ENCODE results near the gene GRIK2.

GRIK2 gene

GRCh38 chr6:101400326-101401135 lies 7.0 kb downstream of the GRIK2 start:
- no peak for DNase-seq

- DNase-seq: no peak
Observed at GRCh38 chr6:101401171-101401570, 7.7 kb downstream of the GRIK2 start.

GRCh38 chr6:101401792-101402621 lies 8.5 kb downstream of the GRIK2 start:
- DNase-seq: peak; percentile 82

- DNase-seq: peak; percentile 75
Observed at GRCh38 chr6:101402622-101403031, 9.1 kb downstream of the GRIK2 start.

GRCh38 chr6:101403216-101403945 lies 9.9 kb downstream of the GRIK2 start:
- DNase-seq: peak; percentile 55

- DNase-seq: no peak
Observed at GRCh38 chr6:101404775-101405174, 11.3 kb downstream of the GRIK2 start.

- no peak for DNase-seq
Observed at GRCh38 chr6:101413773-101414172, 20.3 kb downstream of the GRIK2 start.

- peak; percentile 65 for DNase-seq
Observed at GRCh38 chr6:101417900-101418299, 24.4 kb downstream of the GRIK2 start.

DNA sequence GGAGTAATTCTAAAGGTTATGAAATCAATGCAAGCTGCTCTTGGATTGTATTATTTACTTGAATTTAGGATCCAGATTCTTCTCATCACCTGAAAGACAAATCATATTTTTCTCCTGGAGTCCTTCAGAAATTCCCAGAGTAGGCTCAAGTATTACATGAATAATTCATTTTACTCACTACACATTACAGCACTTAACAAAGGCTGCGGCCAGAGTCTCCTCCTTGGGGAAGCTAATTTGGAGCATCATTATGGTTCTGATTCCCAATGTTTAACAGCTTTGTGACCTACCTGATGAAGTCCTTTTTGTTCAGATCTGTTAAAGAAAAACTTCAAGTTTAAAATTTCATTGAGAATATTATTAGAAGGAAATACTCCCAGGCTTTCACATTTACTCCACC lies 28.7 kb downstream of the GRIK2 start:
- no peak for DNase-seq

GRCh38 chr6:101422811-101423210 lies 29.3 kb downstream of the GRIK2 start:
- no peak for DNase-seq

DNA sequence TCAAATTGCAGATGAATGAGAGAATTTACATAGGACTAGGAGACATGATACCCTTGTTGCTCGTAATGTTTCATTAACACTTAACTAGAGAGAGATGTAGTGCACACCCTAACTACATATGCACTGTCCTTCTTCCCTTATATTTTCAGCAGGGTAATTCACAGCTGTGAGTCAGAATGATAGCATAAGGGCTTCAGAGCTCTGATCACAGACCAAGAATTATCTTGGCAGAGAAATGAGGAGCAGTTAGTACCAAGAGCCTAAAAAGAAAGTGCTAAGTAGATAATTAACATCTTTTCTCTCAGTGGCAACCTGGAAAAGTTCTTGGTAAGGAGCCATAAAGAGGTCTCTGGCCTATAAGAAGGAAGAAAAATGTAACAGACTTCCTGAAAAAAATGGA lies 35.8 kb downstream of the GRIK2 start:
- no peak for DNase-seq

- no peak for DNase-seq
Observed at GRCh38 chr6:101429845-101430244, 36.3 kb downstream of the GRIK2 start.

- no peak for DNase-seq
Observed at GRCh38 chr6:101433141-101433540, 39.6 kb downstream of the GRIK2 start.

DNA sequence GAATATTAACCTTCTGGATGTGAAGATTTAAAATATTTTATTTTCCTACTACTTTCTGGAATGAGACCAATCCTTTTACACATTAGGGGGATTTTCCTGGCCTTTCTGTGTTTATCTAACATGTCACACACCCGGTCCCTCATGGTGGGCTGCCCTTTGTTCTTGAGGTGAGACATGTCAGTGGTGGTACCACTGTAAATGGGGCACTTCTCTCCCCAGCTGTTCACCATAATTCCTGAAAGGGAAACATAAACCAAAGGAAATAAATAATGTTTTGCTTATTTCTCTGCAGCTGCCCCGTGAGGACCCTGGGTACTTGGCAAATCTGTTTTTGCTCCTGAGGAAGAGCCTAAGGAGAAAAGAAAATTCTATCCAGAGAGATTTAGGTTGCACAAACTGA lies 41.1 kb downstream of the GRIK2 start:
- DNase-seq: no peak

DNA sequence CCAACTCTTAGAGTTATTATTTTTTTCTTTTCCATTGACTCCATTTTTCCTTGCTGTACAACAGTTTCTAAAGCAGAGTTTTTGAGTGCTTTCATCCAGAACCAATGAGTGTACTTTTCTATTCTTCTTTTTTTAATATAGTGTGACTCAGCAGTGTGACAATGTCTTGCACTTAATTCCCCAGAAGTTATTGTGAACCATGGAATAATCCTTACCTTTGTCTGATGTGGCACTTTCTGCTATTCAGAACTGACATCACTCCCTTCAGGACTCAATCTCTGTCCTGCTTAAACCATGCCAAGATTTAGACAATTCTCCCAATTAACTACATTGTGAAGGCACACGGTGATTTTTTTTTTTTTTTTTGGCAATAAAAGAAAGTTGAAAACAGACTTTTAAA lies 41.5 kb downstream of the GRIK2 start:
- no peak for DNase-seq

- DNase-seq: no peak
Observed at GRCh38 chr6:101439790-101440189, 46.3 kb downstream of the GRIK2 start.

DNA sequence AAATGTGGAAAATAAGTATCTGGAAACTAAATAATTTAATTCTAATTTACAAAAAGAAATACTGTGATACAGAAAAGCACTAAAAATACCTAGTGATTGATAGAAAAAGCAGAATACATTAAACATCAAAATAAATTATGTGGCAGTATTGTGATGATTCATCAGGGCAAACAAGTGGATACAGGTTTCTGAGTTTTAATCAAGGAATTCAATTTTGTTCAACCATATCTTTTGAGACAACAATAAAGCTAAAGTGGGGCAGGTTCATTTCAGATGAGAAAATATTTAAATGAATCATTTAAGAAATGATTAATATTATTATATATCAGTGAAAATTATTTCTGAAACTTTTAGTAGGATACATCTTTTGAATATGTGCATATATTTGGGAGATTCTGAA lies 49.8 kb downstream of the GRIK2 start:
- no peak for DNase-seq

- no peak for DNase-seq
Observed at GRCh38 chr6:101444717-101445116, 51.2 kb downstream of the GRIK2 start.

GRCh38 chr6:101445527-101445926 lies 52.0 kb downstream of the GRIK2 start:
- DNase-seq: no peak

GRCh38 chr6:101450901-101451300 lies 57.4 kb downstream of the GRIK2 start:
- no peak for DNase-seq

GRCh38 chr6:101451981-101452380 lies 58.5 kb downstream of the GRIK2 start:
- no peak for DNase-seq

GRCh38 chr6:101453221-101453620 lies 59.7 kb downstream of the GRIK2 start:
- DNase-seq: no peak

GRCh38 chr6:101454106-101454676 lies 60.7 kb downstream of the GRIK2 start:
- DNase-seq: no peak
